ENCODE measurements around the gene PLXNA1.

DNA sequence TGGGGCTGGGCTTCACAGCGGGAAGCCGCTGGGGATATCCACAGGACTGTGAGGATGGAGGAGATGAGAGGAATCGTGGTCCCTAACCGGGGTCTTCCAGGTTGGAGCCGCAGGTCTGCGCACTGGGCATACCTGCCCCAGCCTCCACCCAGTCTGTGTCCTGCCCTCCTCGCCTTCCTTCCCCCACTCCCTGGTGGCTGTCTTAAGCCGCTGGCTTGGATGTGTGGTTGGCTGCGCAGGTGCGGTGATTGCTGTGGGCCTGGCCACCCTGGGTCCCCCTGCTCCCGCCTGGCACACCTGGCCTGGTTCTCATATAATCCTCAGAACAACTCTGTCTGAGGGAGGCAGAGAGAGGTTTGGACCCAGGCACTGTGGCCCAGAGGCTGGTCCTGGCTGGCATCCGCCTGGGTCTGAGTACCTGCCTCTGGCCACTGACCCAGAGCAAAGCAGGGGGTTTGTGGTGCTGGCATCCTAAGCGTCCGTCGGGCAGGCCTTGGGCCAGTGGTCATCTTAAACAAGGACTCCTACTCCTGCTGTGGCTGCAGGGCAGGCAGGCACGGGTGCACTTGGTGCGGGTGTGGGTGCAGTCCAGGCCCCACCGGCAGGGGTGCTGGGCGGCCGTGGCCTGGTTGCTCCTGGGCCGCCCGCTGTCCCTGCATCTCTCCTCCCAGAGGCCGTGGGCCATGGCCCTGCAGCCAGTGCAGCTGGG, 18.7 kb downstream of the PLXNA1 start:
- TF ChIP-seq, protein P1, sequence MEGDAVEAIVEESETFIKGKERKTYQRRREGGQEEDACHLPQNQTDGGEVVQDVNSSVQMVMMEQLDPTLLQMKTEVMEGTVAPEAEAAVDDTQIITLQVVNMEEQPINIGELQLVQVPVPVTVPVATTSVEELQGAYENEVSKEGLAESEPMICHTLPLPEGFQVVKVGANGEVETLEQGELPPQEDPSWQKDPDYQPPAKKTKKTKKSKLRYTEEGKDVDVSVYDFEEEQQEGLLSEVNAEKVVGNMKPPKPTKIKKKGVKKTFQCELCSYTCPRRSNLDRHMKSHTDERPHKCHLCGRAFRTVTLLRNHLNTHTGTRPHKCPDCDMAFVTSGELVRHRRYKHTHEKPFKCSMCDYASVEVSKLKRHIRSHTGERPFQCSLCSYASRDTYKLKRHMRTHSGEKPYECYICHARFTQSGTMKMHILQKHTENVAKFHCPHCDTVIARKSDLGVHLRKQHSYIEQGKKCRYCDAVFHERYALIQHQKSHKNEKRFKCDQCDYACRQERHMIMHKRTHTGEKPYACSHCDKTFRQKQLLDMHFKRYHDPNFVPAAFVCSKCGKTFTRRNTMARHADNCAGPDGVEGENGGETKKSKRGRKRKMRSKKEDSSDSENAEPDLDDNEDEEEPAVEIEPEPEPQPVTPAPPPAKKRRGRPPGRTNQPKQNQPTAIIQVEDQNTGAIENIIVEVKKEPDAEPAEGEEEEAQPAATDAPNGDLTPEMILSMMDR (IDR thresholded peaks at IDR 0.05; ENCODE audit: low read depth, low read length), result no peak
- no peak for TF ChIP-seq POLR2A (IDR thresholded peaks at IDR 0.05; ENCODE audit: extremely low read depth, insufficient read length)
- TF ChIP-seq, protein P2, sequence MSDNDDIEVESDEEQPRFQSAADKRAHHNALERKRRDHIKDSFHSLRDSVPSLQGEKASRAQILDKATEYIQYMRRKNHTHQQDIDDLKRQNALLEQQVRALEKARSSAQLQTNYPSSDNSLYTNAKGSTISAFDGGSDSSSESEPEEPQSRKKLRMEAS (IDR thresholded peaks at IDR 0.05; ENCODE audit: low read depth, low read length), result no peak
